GM10248 (cell line): Measurements from ENCODE around the gene TNN.

Source experiments
- CTCF ChIA-PET: fragments of 300-600 bp; sonication (Branson Sonifier 250); formaldehyde crosslinking; extraction: SDS; loops from one replicate; lab custom pipeline; 2021; ENCODE audit warnings: antibody characterized with exemption; lab: Yijun Ruan, JAX
- POLR2A ChIA-PET: fragments of 350-650 bp; sonication (Branson Sonifier 250); formaldehyde crosslinking; extraction: SDS; loops from one replicate; lab custom pipeline; 2020; ENCODE audit warnings: antibody characterized with exemption; lab: Yijun Ruan, JAX
- DNase-seq: peaks from one replicate; pipeline ENCODE4 v3.0.0; 2012; ENCODE audit errors: extremely low spot score
- TF ChIP-seq, protein P1 (sequence below): IDR thresholded peaks from 2 replicates; pipeline ENCODE4 v1.5.1; 2012; ENCODE audit warnings: mild to moderate bottlenecking, low read depth; ENCODE audit errors: extremely low read depth, missing control alignments, control extremely low read depth

TNN gene

DNA sequence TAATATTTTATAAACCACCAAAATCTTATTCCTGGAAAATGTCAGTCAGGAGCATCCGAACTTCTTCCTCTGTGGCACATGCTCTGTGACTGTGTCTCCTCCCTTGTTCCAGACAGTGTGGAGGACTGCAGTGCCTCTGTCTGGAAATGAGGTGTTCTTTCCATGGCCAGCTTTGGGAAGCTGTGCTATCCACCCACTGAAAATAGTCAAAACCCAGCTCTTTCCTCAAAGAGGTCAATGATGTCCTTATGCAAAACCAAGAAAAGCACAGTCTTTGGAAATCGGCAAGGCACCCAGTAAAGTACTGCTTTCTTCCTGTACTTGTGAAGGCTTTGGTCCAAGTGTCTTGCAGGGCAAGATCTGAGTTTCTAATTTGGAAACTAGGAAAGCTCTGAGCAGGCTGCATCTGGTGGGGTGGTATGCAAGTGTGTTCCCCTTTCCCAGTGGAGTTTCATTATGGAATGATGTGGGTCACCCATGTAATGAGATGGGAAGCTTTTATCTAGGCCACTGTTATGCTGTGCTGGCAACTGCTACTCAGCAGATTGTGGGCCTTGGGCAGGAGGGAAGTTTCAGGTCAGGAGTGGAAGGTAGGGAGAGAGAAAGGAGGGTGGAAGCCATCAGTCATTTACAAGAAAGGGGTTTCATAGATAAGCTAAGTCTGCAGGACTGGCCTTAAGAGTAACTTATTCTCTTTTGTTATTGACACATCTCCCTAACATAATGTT, 119.0 kb downstream of the TNN start:
- DNase-seq: no peak
- ChIA-PET POLR2A (no interaction called here), CTCF (interaction anchor here (1.2 to 7.4 kb wide), 7 partner anchors 15 to 132 kb away, joined by 3 to 58 read pairs (median 18); no protein-coding TSS in a partner anchor)
- TF ChIP-seq, protein P1, sequence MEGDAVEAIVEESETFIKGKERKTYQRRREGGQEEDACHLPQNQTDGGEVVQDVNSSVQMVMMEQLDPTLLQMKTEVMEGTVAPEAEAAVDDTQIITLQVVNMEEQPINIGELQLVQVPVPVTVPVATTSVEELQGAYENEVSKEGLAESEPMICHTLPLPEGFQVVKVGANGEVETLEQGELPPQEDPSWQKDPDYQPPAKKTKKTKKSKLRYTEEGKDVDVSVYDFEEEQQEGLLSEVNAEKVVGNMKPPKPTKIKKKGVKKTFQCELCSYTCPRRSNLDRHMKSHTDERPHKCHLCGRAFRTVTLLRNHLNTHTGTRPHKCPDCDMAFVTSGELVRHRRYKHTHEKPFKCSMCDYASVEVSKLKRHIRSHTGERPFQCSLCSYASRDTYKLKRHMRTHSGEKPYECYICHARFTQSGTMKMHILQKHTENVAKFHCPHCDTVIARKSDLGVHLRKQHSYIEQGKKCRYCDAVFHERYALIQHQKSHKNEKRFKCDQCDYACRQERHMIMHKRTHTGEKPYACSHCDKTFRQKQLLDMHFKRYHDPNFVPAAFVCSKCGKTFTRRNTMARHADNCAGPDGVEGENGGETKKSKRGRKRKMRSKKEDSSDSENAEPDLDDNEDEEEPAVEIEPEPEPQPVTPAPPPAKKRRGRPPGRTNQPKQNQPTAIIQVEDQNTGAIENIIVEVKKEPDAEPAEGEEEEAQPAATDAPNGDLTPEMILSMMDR: no peak

DNA sequence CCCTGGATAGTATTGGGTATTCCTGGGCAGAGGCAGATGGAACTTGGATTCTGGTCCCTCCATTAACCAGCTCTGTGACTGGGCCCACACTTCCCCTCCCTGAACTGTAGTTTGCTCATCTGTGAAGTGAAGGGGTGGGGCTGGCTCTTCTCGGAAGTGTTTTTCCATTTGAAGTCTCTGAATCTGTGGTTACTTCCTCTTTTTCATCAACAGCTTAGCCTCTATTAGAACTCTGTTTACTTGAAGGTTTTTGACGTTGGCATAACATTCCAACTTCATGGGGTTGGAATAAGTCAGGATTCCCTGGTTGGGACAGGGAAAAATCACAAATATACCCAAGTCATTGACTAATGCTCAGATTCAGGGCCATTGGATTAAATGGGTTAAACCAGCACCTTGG, 121.3 kb downstream of the TNN start:
- POLR2A ChIA-PET: no interaction called here
- DNase-seq: peak; percentile 68
- CTCF ChIA-PET: interaction anchor here (0.9 to 7.4 kb wide), 12 partner anchors 9 to 185 kb away, joined by 3 to 58 read pairs (median 10); no protein-coding TSS in a partner anchor
- TF ChIP-seq, protein P1: no peak

DNA sequence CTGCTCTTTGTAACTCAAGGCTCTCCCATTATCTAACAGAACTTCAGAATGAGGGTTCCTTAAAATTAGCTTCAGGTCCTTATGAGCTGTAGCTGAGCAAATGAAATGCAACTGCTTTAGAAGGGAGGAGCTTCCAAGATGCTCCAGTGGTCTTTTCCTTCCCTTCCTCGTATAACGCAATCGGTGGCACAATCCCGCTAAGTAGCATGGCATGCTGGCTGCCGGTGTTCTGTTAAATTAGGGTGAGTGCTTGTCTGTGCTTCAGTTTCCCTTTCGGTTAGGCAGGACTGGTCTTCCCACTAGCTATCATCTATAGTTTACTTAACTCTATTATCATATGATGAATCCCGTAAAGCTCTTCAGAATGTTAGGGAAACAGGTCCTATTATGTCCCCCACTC, 124.0 kb downstream of the TNN start:
- CTCF ChIA-PET: interaction anchor here (0.9 to 7.4 kb wide), 10 partner anchors 9 to 127 kb away, joined by 3 to 58 read pairs (median 4); no protein-coding TSS in a partner anchor
- peak; percentile 48 for DNase-seq
- POLR2A ChIA-PET: no interaction called here
- TF ChIP-seq, protein P1: no peak

DNA sequence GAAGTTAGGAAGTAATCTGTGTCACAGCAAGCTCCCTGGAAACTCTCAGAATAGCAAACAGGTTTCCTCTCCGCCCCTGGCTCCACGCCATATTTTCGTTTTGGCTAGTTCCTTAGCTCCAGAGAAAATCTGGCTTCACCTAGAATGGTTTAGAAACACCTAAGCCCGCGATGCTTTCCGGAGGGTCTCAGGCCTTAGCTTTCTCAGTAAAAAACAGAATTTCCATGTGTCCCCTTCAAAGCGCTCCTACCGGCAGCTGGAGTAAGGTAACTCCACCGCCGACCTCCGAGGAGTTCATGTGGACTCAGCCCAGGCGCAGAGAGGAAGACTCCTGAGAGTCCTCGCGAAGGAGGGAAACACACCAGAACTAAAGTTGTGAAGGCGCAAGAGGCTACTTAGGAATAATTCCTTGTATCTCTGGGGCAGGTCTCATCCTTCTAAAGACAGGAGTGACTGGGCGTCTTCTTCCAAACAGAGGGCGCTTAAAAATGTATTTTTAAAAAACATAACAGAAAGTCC, 124.5 kb downstream of the TNN start:
- CTCF ChIA-PET: interaction anchor here (0.9 to 7.4 kb wide), 10 partner anchors 10 to 127 kb away, joined by 3 to 58 read pairs (median 4); no protein-coding TSS in a partner anchor
- TF ChIP-seq, protein P1: no peak
- peak; percentile 28 for DNase-seq
- POLR2A ChIA-PET: no interaction called here

DNA sequence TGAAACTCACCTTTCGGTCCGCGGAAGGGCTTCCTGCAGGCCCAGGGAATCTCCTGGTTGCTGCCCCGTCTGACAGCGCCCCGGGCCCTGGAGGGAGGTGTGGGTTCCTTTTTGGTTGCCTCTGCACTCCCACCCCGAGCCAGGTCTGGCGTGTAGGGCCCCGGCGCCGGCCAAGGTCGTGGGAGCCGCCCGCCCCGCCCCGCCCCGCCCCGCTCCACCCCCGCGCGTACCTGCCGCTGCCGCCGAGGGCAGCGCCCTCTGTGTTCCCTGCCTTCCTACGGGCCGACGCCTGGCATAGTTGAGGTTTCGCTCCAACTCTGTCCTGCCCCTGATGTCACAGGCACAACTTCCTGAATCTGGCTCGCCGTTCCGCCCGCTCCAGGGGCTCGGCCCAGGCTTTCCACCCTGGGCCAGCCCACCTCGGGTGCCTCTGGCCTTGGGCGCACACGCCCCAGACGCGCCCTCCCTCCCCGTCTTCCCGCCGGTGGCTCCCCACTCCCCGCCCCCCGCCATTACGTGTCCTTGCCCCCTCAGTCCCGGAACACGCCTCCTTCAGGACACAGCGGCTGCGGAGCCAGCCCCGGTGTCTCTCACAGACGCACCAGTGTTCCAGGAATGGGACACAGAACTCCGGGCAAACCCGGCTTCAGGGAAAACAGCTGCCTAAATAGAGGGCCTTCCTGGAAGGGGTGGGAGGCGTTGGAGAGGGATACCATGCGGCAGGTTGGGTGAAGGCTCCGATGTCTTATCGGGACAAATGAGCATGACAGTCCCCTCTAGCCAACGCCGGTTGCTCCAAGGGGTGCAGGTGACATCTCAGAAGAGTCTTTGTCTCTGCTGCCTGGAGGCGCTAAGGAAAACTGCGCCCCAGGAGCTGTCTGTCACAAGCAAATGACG, 125.2 kb downstream of the TNN start, which contains the start of gene KIAA0040:
Gene KIAA0040, minus strand, starts transcription at position 147 of the 897 bp plus-strand sequence. CDS start 31,763 bp downstream, outside the sequence.
- DNase-seq: peak; percentile 77
- POLR2A ChIA-PET: interaction anchor here (0.6 kb wide), 1 partner anchor 1106 kb away, joined by 6 read pairs; no protein-coding TSS in a partner anchor
- CTCF ChIA-PET: interaction anchor here (1.0 to 7.4 kb wide), 9 partner anchors 11 to 126 kb away, joined by 3 to 58 read pairs (median 6); no protein-coding TSS in a partner anchor
- TF ChIP-seq, protein P1: peak; percentile 46
